Cardiac muscle cell (in vitro differentiated cells and primary cell): ENCODE measurements around the gene POMT1. TPM values are rescaled to one million over a fixed set of nuclear protein-coding genes. Genes with fewer than 3 reads are reported as not detected.

Experiments used
- DNase-seq, 2 donors: peaks; one replicate each; pipeline versions ENCODE4 v3.0.0 to v3.0.0-alpha.2; 2010 to 2017; ENCODE audit warnings: low read depth in 1 of 2, low spot score in 1 of 2
- H3K27ac ChIP-seq: fragments of 200-600 bp; sonication (generic); 2 replicates; pipeline ENCODE4 v1.5.1; 2016
- H3K27me3 ChIP-seq: fragments of 200-600 bp; sonication (generic); 2 replicates; pipeline ENCODE4 v1.6.0; 2016; ENCODE audit warnings: control low read depth
- H3K36me3 ChIP-seq: fragments of 200-600 bp; sonication (generic); 2 replicates; pipeline ENCODE4 v1.5.1; 2016; ENCODE audit warnings: control low read depth
- H3K4me1 ChIP-seq: fragments of 200-600 bp; sonication (generic); 2 replicates; pipeline ENCODE4 v1.8.1; 2017; ENCODE audit warnings: low read depth, mild to moderate bottlenecking, mixed run types
- H3K4me3 ChIP-seq: fragments of 200-600 bp; sonication (generic); 2 replicates; pipeline ENCODE4 v1.5.1; 2016; ENCODE audit warnings: mild to moderate bottlenecking
- H3K9me3 ChIP-seq: fragments of 200-600 bp; sonication (generic); 2 replicates; pipeline ENCODE4 v1.5.1; 2017; ENCODE audit warnings: low read depth, mild to moderate bottlenecking, control low read depth
- CTCF ChIP-seq: IDR thresholded peaks from 2 replicates; pipeline ENCODE4 v1.5.1; 2012; ENCODE audit warnings: low read depth, mild to moderate bottlenecking, low read length
- polyA plus RNA-seq: library from polyadenylated mRNA; unstranded; fragments of >200 nt; fragmentation: Nextera tagmentation; extraction: Ambion mirVana; gene quantifications from 2 replicates; pipeline ENCODE4 v1.2.1, GENCODE V29; 2016
- total RNA-seq: library from RNA; depleted of rRNA; stranded (reverse); fragments of >200 nt; gene quantifications from 2 replicates; pipeline ENCODE4 v1.2.3, GENCODE V29; 2016

Gene POMT1
- total and polyA plus RNA-seq, 2 experiments from 2014 or later = 37.4 to 55.0 TPM

- TF ChIP-seq CTCF = no peak
- Histone ChIP-seq H3K9me3 (no peaks in the 10 kb centered on the region), H3K4me3 (peak overlapping the region; percentile 92), H3K27ac (no peak overlapping the region), H3K27me3 (no peaks in the 10 kb centered on the region), H3K4me1 (peaks cover 2% of the 10 kb centered on the region), H3K36me3 (peaks cover 13% of the 10 kb centered on the region)
- no peak for DNase-seq
These were observed 27.2 kb downstream of the POMT1 start for GRCh38 chr9:131529597-131530545.

GRCh38 chr9:131530546-131530919, 27.8 kb downstream of the POMT1 start:
- Histone ChIP-seq H3K27me3 (no peaks in the 10 kb centered on the region), H3K9me3 (no peaks in the 10 kb centered on the region), H3K27ac (no peak overlapping the region), H3K4me3 (peak overlapping the region; percentile 92), H3K4me1 (peaks cover 5% of the 10 kb centered on the region), H3K36me3 (peaks cover 12% of the 10 kb centered on the region)
- TF ChIP-seq CTCF = peak; percentile 10
- DNase-seq = peak; percentile 34 to 50

GRCh38 chr9:131530920-131531832, 28.5 kb downstream of the POMT1 start, which contains the start of gene UCK1:
Gene UCK1, minus strand, starts transcription at chr9:131531263. Its CDS starts 89 bp downstream, at chr9:131531174.
- no peaks in the 10 kb centered on the region for H3K27me3 ChIP-seq
- H3K27ac ChIP-seq = peak within 1 kb of the TSS; percentile 47
- DNase-seq = peak; percentile 87 to 92
- peak within 1 kb of the TSS; percentile 92 for H3K4me3 ChIP-seq
- no peak for TF ChIP-seq CTCF
- peaks cover 7% of the 10 kb centered on the region for H3K36me3 ChIP-seq
- H3K9me3 ChIP-seq = no peaks in the 10 kb centered on the region
- H3K4me1 ChIP-seq = peaks cover 5% of the 10 kb centered on the region

GRCh38 chr9:131534721-131535237, 32.1 kb downstream of the POMT1 start:
- Histone ChIP-seq H3K9me3 (no peaks in the 10 kb centered on the region), H3K4me1 (peaks cover 5% of the 10 kb centered on the region), H3K27me3 (no peaks in the 10 kb centered on the region), H3K4me3 (no peak overlapping the region), H3K36me3 (no peaks in the 10 kb centered on the region), H3K27ac (no peak overlapping the region)
- no peak for DNase-seq
- no peak for TF ChIP-seq CTCF

- peaks cover 5% of the 10 kb centered on the region for H3K4me1 ChIP-seq
- H3K36me3 ChIP-seq = no peaks in the 10 kb centered on the region
- H3K9me3 ChIP-seq = no peaks in the 10 kb centered on the region
- no peaks in the 10 kb centered on the region for H3K27me3 ChIP-seq
- no peak for DNase-seq
- no peak overlapping the region for H3K4me3 ChIP-seq
- TF ChIP-seq CTCF = no peak
- no peak overlapping the region for H3K27ac ChIP-seq
These were observed 35.2 kb downstream of the POMT1 start for GRCh38 chr9:131537946-131538345.
